ENCODE measurements around the gene REPIN1. TPM values are rescaled to one million over a fixed set of nuclear protein-coding genes. Genes with fewer than 3 reads are reported as not detected.

The REPIN1 gene
- total RNA-seq, 1 donor from 2014 or later = 127 TPM

- H3K4me3 ChIP-seq (ENCODE audit: low read depth, low read length) = no peak overlapping the region
- DNase-seq (ENCODE audit: low read depth) = no peak
- no peak for TF ChIP-seq CTCF (conservative IDR thresholded peaks at IDR 0.05; ENCODE audit: low read depth, low read length)
Measured at GRCh38 chr7:150374472-150374871, 5.8 kb downstream of the REPIN1 start.

DNA sequence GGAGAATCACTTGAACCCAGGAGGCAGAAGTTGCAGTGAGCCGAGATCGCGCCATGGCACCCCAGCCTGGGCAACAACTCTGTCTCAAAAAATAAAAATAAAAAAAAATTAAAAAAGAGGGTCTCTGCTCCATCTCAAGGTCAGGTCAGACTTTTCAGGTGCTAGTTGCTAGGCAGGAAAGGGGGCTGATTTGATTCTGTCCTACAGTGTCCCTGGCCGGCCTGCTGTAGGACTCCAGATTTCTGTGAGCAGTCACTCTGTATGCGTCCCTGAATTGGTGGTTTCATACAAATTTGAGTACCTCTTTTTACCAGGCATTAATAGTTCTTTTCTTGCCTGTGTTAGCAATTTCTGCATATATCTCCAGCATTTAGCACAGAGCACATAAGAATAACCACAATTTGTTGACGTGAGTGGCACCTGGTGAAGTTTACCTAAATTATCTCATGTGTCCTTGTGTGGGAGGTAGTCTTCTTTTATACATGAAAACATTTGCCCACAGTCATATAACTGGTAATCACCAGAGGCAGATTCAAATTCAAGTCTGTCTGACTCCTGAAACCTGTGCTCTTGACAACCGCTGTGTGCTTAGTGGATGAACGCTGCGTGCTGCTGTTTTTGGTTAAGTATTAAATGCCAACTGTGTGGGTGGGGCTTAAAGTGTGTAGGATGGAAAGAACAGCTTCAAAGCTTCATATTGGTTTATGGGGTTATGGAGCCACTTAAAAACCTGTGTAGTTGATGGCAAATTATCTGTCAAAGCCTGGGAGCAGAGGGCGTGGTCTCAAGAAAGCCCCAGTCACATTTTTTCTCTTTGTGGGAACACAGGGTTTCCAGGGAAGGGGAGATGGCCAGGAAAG lies 7.3 kb downstream of the REPIN1 start:
- TF ChIP-seq CTCF (conservative IDR thresholded peaks at IDR 0.05; ENCODE audit: low read depth, low read length) = no peak
- H3K4me3 ChIP-seq (ENCODE audit: low read depth, low read length) = no peak overlapping the region
- DNase-seq (ENCODE audit: low read depth) = no peak

- no peak overlapping the region for H3K4me3 ChIP-seq (ENCODE audit: low read depth, low read length)
- DNase-seq (ENCODE audit: low read depth) = no peak
- TF ChIP-seq CTCF (conservative IDR thresholded peaks at IDR 0.05; ENCODE audit: low read depth, low read length) = no peak
Measured at GRCh38 chr7:150376560-150376959, 7.9 kb downstream of the REPIN1 start.

DNA sequence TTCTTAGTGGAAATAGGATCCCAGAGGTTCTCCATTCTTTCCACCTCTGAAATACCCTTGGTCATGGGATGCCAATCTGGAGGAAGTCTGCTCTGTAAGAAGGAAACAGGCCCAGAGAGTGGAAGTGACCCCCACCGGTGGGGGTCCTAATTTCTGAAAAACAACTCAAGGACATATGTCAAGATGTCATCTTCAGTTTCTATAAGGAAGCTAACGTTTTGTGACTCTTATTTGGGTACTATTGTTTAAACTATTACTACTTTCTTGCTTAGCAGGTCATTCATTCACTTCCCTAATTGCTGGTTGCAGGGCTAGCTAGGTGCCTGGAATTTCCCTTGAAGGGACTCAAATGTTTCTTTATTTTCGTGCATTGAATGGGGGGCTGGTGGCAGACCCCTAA lies 8.6 kb downstream of the REPIN1 start:
- no peak overlapping the region for H3K4me3 ChIP-seq (ENCODE audit: low read depth, low read length)
- no peak for TF ChIP-seq CTCF (conservative IDR thresholded peaks at IDR 0.05; ENCODE audit: low read depth, low read length)
- no peak for DNase-seq (ENCODE audit: low read depth)

DNA sequence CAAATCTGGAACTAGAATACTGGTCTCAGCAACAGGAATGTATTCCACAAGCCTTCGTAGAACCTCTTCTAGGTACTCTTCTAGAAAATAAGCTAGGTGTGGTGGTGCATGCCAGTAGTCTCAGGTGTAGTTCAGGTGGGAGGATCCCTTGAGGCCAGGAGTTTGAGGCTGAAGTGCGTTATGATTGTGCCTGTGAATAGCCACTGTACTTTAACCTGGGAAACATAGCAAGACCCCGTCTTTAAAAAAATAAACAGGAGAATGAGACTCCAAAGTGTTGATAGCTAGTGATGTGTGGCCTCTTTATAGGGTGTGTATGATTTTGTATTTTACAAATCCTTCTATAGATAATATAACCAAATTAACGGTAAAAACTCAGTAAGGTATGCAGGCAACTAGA lies 9.0 kb downstream of the REPIN1 start:
- no peak for TF ChIP-seq CTCF (conservative IDR thresholded peaks at IDR 0.05; ENCODE audit: low read depth, low read length)
- no peak overlapping the region for H3K4me3 ChIP-seq (ENCODE audit: low read depth, low read length)
- no peak for DNase-seq (ENCODE audit: low read depth)

DNA sequence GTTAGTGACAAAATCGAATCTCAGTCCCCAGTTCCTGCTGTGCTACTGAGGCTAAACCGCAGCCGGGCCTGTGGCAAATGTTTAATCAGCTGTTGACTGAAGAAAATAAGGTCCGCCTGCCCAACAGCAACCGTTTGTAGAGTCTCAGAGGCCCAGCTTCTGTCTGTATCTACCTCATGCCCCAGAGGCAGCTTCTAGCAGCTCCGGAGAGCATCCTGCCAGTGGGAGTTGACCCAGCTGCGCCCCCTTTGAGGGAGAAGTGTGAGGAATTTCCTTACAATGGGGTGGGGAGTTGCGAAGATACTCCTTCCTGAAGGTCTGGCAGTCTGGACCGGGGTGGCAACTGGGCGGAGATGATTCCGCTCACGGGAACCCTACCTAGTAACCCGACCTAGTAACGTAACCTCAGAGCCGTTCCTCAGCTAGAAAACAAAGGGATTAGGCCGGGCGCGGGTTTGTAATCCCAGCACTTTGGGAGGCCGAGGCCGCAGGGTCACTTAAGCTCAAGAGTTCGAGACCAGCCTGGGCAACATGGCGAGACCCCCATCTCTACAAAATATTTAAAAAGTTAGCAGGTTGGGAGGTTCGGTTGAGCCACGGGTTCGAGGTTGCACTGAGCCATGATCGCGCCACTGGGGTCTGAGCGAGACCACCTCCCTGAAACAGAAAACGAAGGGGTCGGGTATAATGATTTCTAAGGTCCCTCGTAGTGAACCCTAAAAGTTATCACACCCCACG lies 9.7 kb downstream of the REPIN1 start:
- H3K4me3 ChIP-seq (ENCODE audit: low read depth, low read length) = peak overlapping the region; percentile 89
- DNase-seq (ENCODE audit: low read depth) = no peak
- peak; percentile 31 for TF ChIP-seq CTCF (conservative IDR thresholded peaks at IDR 0.05; ENCODE audit: low read depth, low read length)
